K562 (cell line): ENCODE data around the gene MYO18B. TPM values are rescaled to one million over a fixed set of nuclear protein-coding genes. Genes with fewer than 3 reads are reported as not detected.
"Not testable (repeated sequence)": the region's sequence is repeated elsewhere in the genome, so short reads cannot be mapped to it uniquely, and the experiment has no call there.

ENCODE experiments used
- ATAC-seq: fragments of 200-7000 bp; cut with Tn5 transposase; 3 replicates; pipeline ENCODE4 v1.9.1; 2020; ENCODE audit warnings: moderate library complexity
- BruUV-seq: library from RNA; stranded (reverse); fragments of 400-500 nt; replicated peaks from 2 replicates; lab custom pipeline; 2021; lab: Mats Ljungman, UMichigan
- CTCF ChIA-PET: fragments of 300-600 bp; formaldehyde crosslinking; extraction: SDS; loops from one replicate; lab custom pipeline; 2021; ENCODE audit warnings: low intra/inter-chr PET ratio; lab: Yijun Ruan, JAX
- POLR2A ChIA-PET: fragments of 300-600, 350-650 bp; sonication (Branson Sonifier 250); formaldehyde crosslinking; extraction: SDS; loops from one replicate; lab custom pipeline; 2021; ENCODE audit warnings: antibody characterized with exemption, inconsistent platforms; lab: Yijun Ruan, JAX
- DNase-seq, 4 experiments: peaks; one replicate each; pipeline versions ENCODE4 v3.0.0 to v3.0.0-alpha.2; 2011 to 2018; ENCODE audit warnings: low spot score in 3 of 4, mixed read lengths in 3 of 4; ENCODE audit errors: extremely low read depth in 1 of 4
- FAIRE-seq: peaks from 2 replicates; lab custom pipeline; 2011; peaks lifted over from hg19 to GRCh38; lab: Jason Lieb, UNC
- H2AFZ ChIP-seq: 2 replicates; pipeline ENCODE4 v1.6.0; 2011; ENCODE audit warnings: low read depth, low read length, control low read depth, inconsistent platforms
- H3K27ac ChIP-seq: fragments of 200-600 bp; 3 replicates; pipeline ENCODE4 v1.8.0; 2011; ENCODE audit warnings: low read depth, mild to moderate bottlenecking, control low read depth, inconsistent platforms, low read length, moderate library complexity, mixed read lengths; ENCODE audit errors: extremely low read depth
- H3K27me3 ChIP-seq, 2 experiments: fragments of 300-600 bp in 1 of 2; 2 replicates in 1 of 2; 3 replicates in 1 of 2; pipeline versions ENCODE4 v1.6.0 to v1.8.0; 2011; ENCODE audit warnings: inconsistent platforms in 2 of 2, low read length in 2 of 2, mild to moderate bottlenecking in 1 of 2, mixed read lengths in 1 of 2, moderate library complexity in 1 of 2; ENCODE audit not compliant: control insufficient read depth in 2 of 2, insufficient read depth in 2 of 2
- H3K36me3 ChIP-seq: fragments of 300-600 bp; 3 replicates; pipeline ENCODE4 v1.8.0; 2011; ENCODE audit warnings: mild to moderate bottlenecking, low read length, inconsistent platforms; ENCODE audit not compliant: control insufficient read depth, insufficient read depth
- H3K4me1 ChIP-seq, 2 experiments: fragments of 200-600 bp in 1 of 2; replicated peaks in 1 of 2; 2 replicates in 1 of 2; 3 replicates in 1 of 2; pipeline versions ENCODE4 v1.5.1 to v1.8.0; 2011; ENCODE audit warnings: inconsistent platforms in 2 of 2, low read length in 2 of 2, mild to moderate bottlenecking in 1 of 2, mixed read lengths in 1 of 2, moderate library complexity in 1 of 2; ENCODE audit not compliant: control insufficient read depth in 2 of 2, insufficient read depth in 2 of 2
- H3K4me2 ChIP-seq: 2 replicates; pipeline ENCODE4 v1.6.1; 2011; ENCODE audit warnings: low read length, control low read depth, inconsistent platforms, mixed read lengths; ENCODE audit not compliant: insufficient read depth
- H3K4me3 ChIP-seq: fragments of 200-600 bp; sonication (generic), shearing (Covaris generic); 2 replicates; pipeline ENCODE4 v1.5.1; 2016; ENCODE audit warnings: control low read depth, inconsistent platforms
- H3K79me2 ChIP-seq: fragments of 200-600 bp; 3 replicates; pipeline ENCODE4 v1.8.0; 2011; ENCODE audit warnings: low read length, inconsistent platforms; ENCODE audit not compliant: control insufficient read depth, insufficient read depth
- H3K9ac ChIP-seq, 2 experiments: 2 replicates each; pipeline versions ENCODE4 v1.6.0 to v1.6.1; 2011; ENCODE audit warnings: low read depth in 2 of 2, low read length in 2 of 2, control low read depth in 1 of 2, inconsistent platforms in 1 of 2, mild to moderate bottlenecking in 1 of 2, mixed read lengths in 1 of 2; ENCODE audit not compliant: insufficient read depth in 1 of 2
- H3K9me1 ChIP-seq: one replicate; pipeline ENCODE4 v1.6.0; 2011; ENCODE audit warnings: inconsistent platforms, mild to moderate bottlenecking, low read length, moderate library complexity; ENCODE audit not compliant: control insufficient read depth, insufficient read depth
- H3K9me3 ChIP-seq: replicated peaks from 2 replicates; pipeline ENCODE4 v1.5.1; 2011; ENCODE audit warnings: low read depth, low read length, inconsistent platforms; ENCODE audit not compliant: control insufficient read depth, insufficient read depth
- H4K20me1 ChIP-seq: replicated peaks from 2 replicates; pipeline ENCODE4 v1.6.1; 2011; ENCODE audit warnings: low read length, inconsistent platforms, mixed read lengths; ENCODE audit not compliant: control insufficient read depth, insufficient read depth
- ADNP ChIP-seq: fragments of 200-800 bp; sonication (Bioruptor generic); IDR thresholded peaks from 2 replicates; pipeline ENCODE4 v1.6.1; 2016; ENCODE audit warnings: missing genetic modification characterization, missing compliant biosample characterization
- CREM ChIP-seq: IDR thresholded peaks from 2 replicates; pipeline ENCODE4 v1.6.1; 2014; ENCODE audit warnings: antibody characterized with exemption, low read depth
- DLX4 ChIP-seq: fragments of 250-450 bp; sonication (Bioruptor Pico); IDR thresholded peaks from 2 replicates; pipeline ENCODE4 v1.6.1; 2021; ENCODE audit warnings: mild to moderate bottlenecking
- HMGN3 ChIP-seq: IDR thresholded peaks from 2 replicates; pipeline ENCODE4 v1.6.1; 2011; ENCODE audit warnings: borderline replicate concordance, low read depth, mild to moderate bottlenecking, mixed read lengths, low read length; ENCODE audit not compliant: insufficient read length; ENCODE audit errors: extremely low read depth
- HNRNPK ChIP-seq: fragments of 200-400 bp; formaldehyde crosslinking; IDR thresholded peaks from one replicate; pipeline ENCODE4 v1.6.1; 2018; ENCODE audit warnings: mild to moderate bottlenecking, low read depth, low read length; ENCODE audit not compliant: poor library complexity, severe bottlenecking
- MCM5 ChIP-seq: fragments of 450-650 bp; IDR thresholded peaks from 2 replicates; pipeline ENCODE4 v1.6.1; 2016; ENCODE audit warnings: low read depth
- PKNOX1 ChIP-seq: fragments of 450-650 bp; IDR thresholded peaks from 2 replicates; pipeline ENCODE4 v1.6.1; 2016
- SNRNP70 ChIP-seq: fragments of 200-400 bp; formaldehyde crosslinking; optimal IDR thresholded peaks from 2 replicates; pipeline ENCODE3; 2017; ENCODE audit warnings: low read depth, low read length
- TFE3 ChIP-seq: fragments of 450-650 bp; formaldehyde crosslinking; IDR thresholded peaks from 2 replicates; pipeline ENCODE4 v1.4.0; 2020; ENCODE audit warnings: mild to moderate bottlenecking, mixed read lengths
- ZNF197 ChIP-seq: fragments of 200-800 bp; sonication (Bioruptor generic); IDR thresholded peaks from 2 replicates; pipeline ENCODE4 v1.6.1; 2016; ENCODE audit warnings: low read depth, missing genetic modification characterization, missing compliant biosample characterization
- ZNF589 ChIP-seq: fragments of 200-800 bp; sonication (Bioruptor generic); IDR thresholded peaks from 2 replicates; pipeline ENCODE4 v1.6.1; 2016; ENCODE audit warnings: low read depth, missing genetic modification characterization, missing compliant biosample characterization
- ZNF707 ChIP-seq: fragments of 250-450 bp; sonication (Bioruptor Pico); conservative IDR thresholded peaks from 2 replicates; pipeline ENCODE4 v1.8.0; 2022; ENCODE audit warnings: inconsistent platforms, mild to moderate bottlenecking, moderate library complexity
- WGBS: fragments of 100-300 bp; shearing (Covaris generic); methylation state at CpG from one replicate; pipeline ENCODE4 v1.1.6; 2016; ENCODE audit warnings: low coverage, mixed read lengths; ENCODE audit not compliant: insufficient coverage; ENCODE audit errors: missing lambda C conversion rate; 5-methylcytosine and 5-hydroxymethylcytosine counted together
- in situ Hi-C: fragments of 300-500 bp; cut with MboI; formaldehyde crosslinking; loops from 4 replicates; pipeline ENCODE4 v1.15.0; 2018; ENCODE audit warnings: inconsistent platforms, mixed read lengths
- intact Hi-C: fragments of 100-400 bp; cut with micrococcal nuclease; formaldehyde crosslinking; loops from 2 replicates; pipeline ENCODE4 v1.14.2; 2022
- polyA plus RNA-seq, 8 experiments: library from polyadenylated mRNA; depleted of rRNA in 4 of 8; stranded (reverse) in 5 of 8; unstranded in 3 of 8; fragments of >200 nt; fragmentation: Nextera tagmentation in 2 of 8; fragmentation: Illumina TruSeq in 1 of 8; extraction: Ambion mirVana in 2 of 8; extraction: Trizol in 1 of 8; gene quantifications; 2 replicates each; pipeline versions ENCODE4 v1.2.1 to v1.2.3, GENCODE V29; 2011 to 2014; ENCODE audit warnings: inconsistent platforms in 1 of 8, missing spikeins in 1 of 8
- total RNA-seq, 7 experiments: library from RNA; depleted of rRNA in 6 of 7; stranded (reverse); fragments of >200 nt in 6 of 7; fragmentation: Illumina TruSeq in 2 of 7; extraction: Trizol in 2 of 7; gene quantifications; 2 replicates each; pipeline versions ENCODE4 v1.2.1 to v1.2.3, GENCODE V29; 2011 to 2021; ENCODE audit warnings: low replicate concordance in 1 of 7

MYO18B gene
- total and polyA plus RNA-seq, 9 of the 15 experiments (the other 6 are each of a cell fraction or from before 2014, with no cell fraction given) = 0.06 to 7.0 (median 4.3) TPM

DNA sequence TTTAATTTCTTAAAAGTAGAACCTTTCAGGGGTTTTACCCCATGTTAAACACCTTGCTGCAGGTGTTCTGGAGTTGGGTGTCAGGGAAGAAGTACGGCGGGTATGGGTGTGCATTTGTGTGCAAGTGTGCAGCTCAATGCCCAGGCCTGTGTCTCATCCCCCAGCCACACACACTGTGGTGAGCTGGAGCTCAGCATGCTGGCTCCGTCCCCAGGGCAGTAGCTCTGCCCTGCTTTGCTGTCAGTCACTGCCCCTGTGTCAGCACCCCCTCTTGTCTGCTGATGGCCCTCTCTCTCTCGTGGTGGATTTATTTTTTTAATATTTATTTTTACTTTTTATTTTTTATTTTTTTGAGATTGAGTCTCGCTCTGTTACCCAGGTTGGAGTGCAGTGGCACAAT, 35.8 kb upstream of the MYO18B start:
- H3K4me2 ChIP-seq = no peak overlapping the region
- no peak for FAIRE-seq
- H3K27me3 ChIP-seq = no peaks in the 10 kb centered on the region
- H3K4me1 ChIP-seq = no peaks in the 10 kb centered on the region
- intact Hi-C loops = loop anchor here (10.0 kb wide), 1 partner anchor 471 kb away; no protein-coding TSS in a partner anchor
- WGBS = 71% methylated on average over 5 of the region's 5 CpGs
- no peak for DNase-seq
- in situ Hi-C loops = loop anchor here (10.0 kb wide), 1 partner anchor 241 kb away; no protein-coding TSS in a partner anchor
- ChIA-PET POLR2A (interaction anchor here (1.4 kb wide), 1 partner anchor 37 kb away, joined by 3 read pairs; no protein-coding TSS in a partner anchor), CTCF (no interaction called here)
- no peaks in the 10 kb centered on the region for H3K9me3 ChIP-seq
- no peaks in the 10 kb centered on the region for H4K20me1 ChIP-seq
- H2AFZ ChIP-seq = no peak overlapping the region
- H3K79me2 ChIP-seq = no peaks in the 10 kb centered on the region
- no peak overlapping the region for H3K9ac ChIP-seq
- no peak overlapping the region for H3K27ac ChIP-seq
- no peak for ATAC-seq
- H3K36me3 ChIP-seq = no peaks in the 10 kb centered on the region
- TF ChIP-seq ZNF197 (CRISPR knock-in tag) (no peak), ADNP (tag) (no peak), HNRNPK (no peak), ZNF589 (CRISPR knock-in tag) (no peak), MCM5 (no peak), ZNF707 (CRISPR knock-in tag) (no peak), TFE3 (no peak), PKNOX1 (no peak), DLX4 (CRISPR knock-in tag) (no peak), HMGN3 (no peak), CREM (no peak), SNRNP70 (no peak)
- no peak overlapping the region for H3K4me3 ChIP-seq
- no TSS peak for BruUV-seq
- H3K9me1 ChIP-seq = no peaks in the 10 kb centered on the region

- H3K36me3 ChIP-seq, H3K4me1 ChIP-seq, DNase-seq, H2AFZ ChIP-seq, CTCF ChIA-PET, H3K79me2 ChIP-seq, H3K9me3 ChIP-seq, BruUV-seq, H3K9ac ChIP-seq, POLR2A ChIA-PET, ATAC-seq, H3K9me1 ChIP-seq, H4K20me1 ChIP-seq, H3K4me2 ChIP-seq, H3K27ac ChIP-seq, H3K27me3 ChIP-seq, H3K4me3 ChIP-seq, FAIRE-seq: not testable (repeated sequence)
- in situ Hi-C loops = loop anchor here (10.0 kb wide), 1 partner anchor 244 kb away; no protein-coding TSS in a partner anchor
- intact Hi-C loops = loop anchor here (10.0 kb wide), 1 partner anchor 474 kb away; no protein-coding TSS in a partner anchor
- 49% methylated on average over 2 of the region's 6 CpGs for WGBS
Measured at GRCh38 chr22:25708430-25708829, 33.6 kb upstream of the MYO18B start.
